ENCODE measurements around the gene RPTOR. TPM values are rescaled to one million over a fixed set of nuclear protein-coding genes. Genes with fewer than 3 reads are reported as not detected.

RPTOR gene
- total and polyA plus RNA-seq, 2 experiments from 2014 or later = 13.2 to 37.9 TPM

DNA sequence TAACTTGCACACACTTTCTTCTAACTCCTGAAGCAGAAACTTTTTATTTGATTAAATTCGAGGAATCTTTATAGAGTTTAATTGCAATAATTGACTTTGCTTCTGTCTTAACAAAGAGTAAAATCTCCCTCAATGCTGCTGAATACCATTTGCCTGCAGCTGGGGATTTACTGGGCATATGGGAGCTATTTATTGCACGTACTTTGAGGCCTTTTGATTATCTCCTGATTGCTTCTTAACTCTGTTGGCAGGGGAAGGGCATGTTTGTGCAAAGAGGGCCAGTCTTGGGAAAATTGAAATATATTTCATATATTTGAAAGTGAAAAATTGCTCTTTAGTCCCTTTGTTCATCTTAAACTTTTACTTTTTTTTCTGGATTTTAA is 290.2 kb downstream of the RPTOR start:
- DNase-seq (ENCODE audit: low read depth in 1 of 2, low spot score in 1 of 2) = no peak
- TF ChIP-seq, protein P1, sequence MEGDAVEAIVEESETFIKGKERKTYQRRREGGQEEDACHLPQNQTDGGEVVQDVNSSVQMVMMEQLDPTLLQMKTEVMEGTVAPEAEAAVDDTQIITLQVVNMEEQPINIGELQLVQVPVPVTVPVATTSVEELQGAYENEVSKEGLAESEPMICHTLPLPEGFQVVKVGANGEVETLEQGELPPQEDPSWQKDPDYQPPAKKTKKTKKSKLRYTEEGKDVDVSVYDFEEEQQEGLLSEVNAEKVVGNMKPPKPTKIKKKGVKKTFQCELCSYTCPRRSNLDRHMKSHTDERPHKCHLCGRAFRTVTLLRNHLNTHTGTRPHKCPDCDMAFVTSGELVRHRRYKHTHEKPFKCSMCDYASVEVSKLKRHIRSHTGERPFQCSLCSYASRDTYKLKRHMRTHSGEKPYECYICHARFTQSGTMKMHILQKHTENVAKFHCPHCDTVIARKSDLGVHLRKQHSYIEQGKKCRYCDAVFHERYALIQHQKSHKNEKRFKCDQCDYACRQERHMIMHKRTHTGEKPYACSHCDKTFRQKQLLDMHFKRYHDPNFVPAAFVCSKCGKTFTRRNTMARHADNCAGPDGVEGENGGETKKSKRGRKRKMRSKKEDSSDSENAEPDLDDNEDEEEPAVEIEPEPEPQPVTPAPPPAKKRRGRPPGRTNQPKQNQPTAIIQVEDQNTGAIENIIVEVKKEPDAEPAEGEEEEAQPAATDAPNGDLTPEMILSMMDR (IDR thresholded peaks at IDR 0.05; ENCODE audit: low read depth, low read length) = no peak
- H3K27me3 ChIP-seq = no peaks in the 10 kb centered on the region
- no peak overlapping the region for H3K4me3 ChIP-seq
- H3K27ac ChIP-seq = no peak overlapping the region
- H3K9me3 ChIP-seq (ENCODE audit: low read depth) = no peaks in the 10 kb centered on the region
- no peaks in the 10 kb centered on the region for H3K36me3 ChIP-seq
- H3K4me1 ChIP-seq (ENCODE audit: low read depth) = peaks cover 5% of the 10 kb centered on the region

DNA sequence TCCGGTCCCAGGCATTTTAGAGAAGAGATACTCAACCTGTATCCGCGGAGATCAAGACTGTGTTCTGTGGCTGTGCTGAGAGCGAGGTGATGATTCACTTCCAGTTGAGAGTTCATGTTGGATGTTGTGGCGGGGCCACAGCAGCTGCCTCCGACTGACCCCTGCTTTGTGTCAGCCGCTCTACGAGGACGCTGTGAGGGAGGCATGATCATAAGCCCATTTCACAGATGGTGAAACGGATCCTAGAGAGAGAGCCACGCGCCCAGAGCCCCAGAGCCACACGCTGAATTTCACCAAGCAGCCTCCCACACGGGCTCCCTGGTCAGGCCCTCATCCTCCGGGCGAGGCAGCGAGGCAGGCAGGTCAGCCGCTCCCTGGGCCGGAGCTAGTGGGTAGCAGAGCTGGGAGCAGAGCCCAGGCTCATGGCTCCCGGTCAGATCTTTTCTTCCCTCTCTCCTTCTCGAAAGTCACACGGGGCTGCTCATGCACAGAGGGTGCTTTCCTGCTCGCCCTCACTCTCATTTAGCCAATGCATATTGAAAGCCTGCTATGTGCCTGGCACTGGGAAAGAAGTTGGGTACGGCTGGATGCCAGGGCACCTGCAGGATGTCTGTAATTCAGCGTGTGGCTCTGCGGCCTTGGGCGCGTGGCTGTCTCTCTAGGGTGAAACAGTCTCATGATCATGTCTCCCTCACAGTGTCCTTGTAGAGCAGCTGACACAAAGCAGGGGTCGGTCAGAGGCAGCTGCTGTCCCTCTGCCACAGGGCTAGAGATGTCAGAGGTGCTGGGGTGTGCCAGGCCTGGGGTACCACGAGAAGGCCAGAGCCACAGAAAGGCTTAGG is 291.4 kb downstream of the RPTOR start:
- Histone ChIP-seq H3K4me1 (ENCODE audit: low read depth) (peaks cover 5% of the 10 kb centered on the region), H3K27me3 (no peaks in the 10 kb centered on the region), H3K4me3 (no peak overlapping the region), H3K9me3 (ENCODE audit: low read depth) (no peaks in the 10 kb centered on the region), H3K27ac (no peak overlapping the region), H3K36me3 (no peaks in the 10 kb centered on the region)
- TF ChIP-seq, protein P1 (IDR thresholded peaks at IDR 0.05; ENCODE audit: low read depth, low read length) = no peak
- DNase-seq (ENCODE audit: low read depth in 1 of 2, low spot score in 1 of 2) = no peak

DNA sequence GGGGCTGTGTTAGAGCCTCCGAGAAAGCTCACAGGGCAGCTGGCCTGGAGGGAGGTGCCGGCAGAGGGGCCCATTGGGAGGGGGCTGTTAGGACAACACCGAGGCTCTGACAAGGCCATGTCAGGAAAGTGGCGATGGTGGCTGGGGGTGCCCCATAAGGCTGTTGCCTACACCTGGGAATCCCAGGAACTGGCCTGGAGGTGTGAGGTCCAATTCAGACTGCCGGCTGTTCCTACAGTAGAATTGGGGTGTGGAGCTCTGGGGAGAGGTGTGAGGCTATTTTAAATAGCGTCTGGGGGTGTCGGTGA is 292.0 kb downstream of the RPTOR start:
- H3K36me3 ChIP-seq = no peaks in the 10 kb centered on the region
- TF ChIP-seq, protein P1 (IDR thresholded peaks at IDR 0.05; ENCODE audit: low read depth, low read length) = no peak
- H3K27ac ChIP-seq = no peak overlapping the region
- no peak for DNase-seq (ENCODE audit: low read depth in 1 of 2, low spot score in 1 of 2)
- no peaks in the 10 kb centered on the region for H3K27me3 ChIP-seq
- no peaks in the 10 kb centered on the region for H3K9me3 ChIP-seq (ENCODE audit: low read depth)
- H3K4me3 ChIP-seq = no peak overlapping the region
- peaks cover 5% of the 10 kb centered on the region for H3K4me1 ChIP-seq (ENCODE audit: low read depth)

DNA sequence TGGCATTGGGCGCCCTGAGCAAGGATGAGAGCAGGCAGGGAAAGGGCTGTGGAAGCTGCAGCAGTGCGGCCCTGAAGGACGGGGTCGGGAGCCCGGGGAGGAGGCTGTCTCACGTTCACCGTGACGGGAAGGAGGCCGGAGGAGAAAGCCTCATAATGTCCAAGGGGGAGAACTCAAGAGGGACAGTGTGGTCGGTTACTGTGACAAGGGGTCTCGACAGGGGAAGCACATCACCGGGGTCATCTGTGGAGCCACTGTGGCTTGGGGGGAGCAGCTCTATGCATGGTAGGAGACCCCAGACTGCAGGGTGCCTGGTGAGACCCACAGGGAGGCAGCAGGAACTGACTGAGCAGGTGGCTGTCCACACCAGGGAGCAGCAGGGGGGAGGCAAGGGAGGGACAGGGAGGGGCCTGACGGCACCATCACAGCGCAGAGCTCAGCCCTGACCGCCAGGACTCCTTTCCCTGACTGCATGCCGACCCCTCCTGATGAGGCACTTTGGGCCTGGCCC is 292.4 kb downstream of the RPTOR start:
- Histone ChIP-seq H3K27me3 (no peaks in the 10 kb centered on the region), H3K4me1 (ENCODE audit: low read depth) (peaks cover 5% of the 10 kb centered on the region), H3K9me3 (ENCODE audit: low read depth) (no peaks in the 10 kb centered on the region), H3K27ac (no peak overlapping the region), H3K4me3 (no peak overlapping the region), H3K36me3 (no peaks in the 10 kb centered on the region)
- TF ChIP-seq, protein P1 (IDR thresholded peaks at IDR 0.05; ENCODE audit: low read depth, low read length) = no peak
- no peak for DNase-seq (ENCODE audit: low read depth in 1 of 2, low spot score in 1 of 2)

DNA sequence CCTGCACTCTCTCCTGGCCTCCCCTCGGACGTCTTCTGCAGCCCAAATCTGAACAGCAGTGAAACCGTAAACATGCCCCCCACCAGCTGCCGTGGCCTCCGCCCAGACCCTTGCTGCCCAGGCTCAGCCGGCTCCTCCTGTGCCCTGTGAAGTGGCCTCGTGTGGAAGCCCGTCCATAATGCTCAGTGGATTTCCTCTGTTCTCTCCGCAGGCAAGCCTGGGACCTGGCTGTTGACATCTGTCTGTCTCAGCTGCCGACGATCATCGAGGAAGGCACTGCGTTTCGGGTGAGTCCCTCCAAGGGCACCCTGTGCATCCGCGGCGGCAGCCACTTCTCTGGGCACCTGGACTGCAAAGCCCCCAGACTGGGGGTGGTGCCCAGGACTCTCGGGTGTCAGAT is 293.1 kb downstream of the RPTOR start:
- no peaks in the 10 kb centered on the region for H3K9me3 ChIP-seq (ENCODE audit: low read depth)
- H3K27ac ChIP-seq = no peak overlapping the region
- no peak overlapping the region for H3K4me3 ChIP-seq
- H3K27me3 ChIP-seq = no peaks in the 10 kb centered on the region
- no peak for DNase-seq (ENCODE audit: low read depth in 1 of 2, low spot score in 1 of 2)
- peaks cover 5% of the 10 kb centered on the region for H3K4me1 ChIP-seq (ENCODE audit: low read depth)
- TF ChIP-seq, protein P1 (IDR thresholded peaks at IDR 0.05; ENCODE audit: low read depth, low read length) = no peak
- H3K36me3 ChIP-seq = no peaks in the 10 kb centered on the region

Data from cardiac muscle cell (in vitro differentiated cells and primary cell).